NB4 (cell line): ENCODE measurements around the gene KRTAP17-1.

Source experiments
- MYC ChIP-seq: IDR thresholded peaks from 2 replicates; pipeline ENCODE4 v1.6.1; 2011; ENCODE audit warnings: low read depth, low read length
- POLR2A ChIP-seq: IDR thresholded peaks from 2 replicates; pipeline ENCODE4 v1.6.1; 2011; ENCODE audit warnings: mild to moderate bottlenecking; ENCODE audit not compliant: insufficient read length; ENCODE audit errors: extremely low read depth
- TF ChIP-seq, protein P1 (sequence below): IDR thresholded peaks from one replicate; pipeline ENCODE4 v1.5.1; 2012; ENCODE audit warnings: low read depth, low read length
- TF ChIP-seq, protein P2 (sequence below): IDR thresholded peaks from 2 replicates; pipeline ENCODE4 v1.6.1; 2011; ENCODE audit warnings: low read depth, low read length

DNA sequence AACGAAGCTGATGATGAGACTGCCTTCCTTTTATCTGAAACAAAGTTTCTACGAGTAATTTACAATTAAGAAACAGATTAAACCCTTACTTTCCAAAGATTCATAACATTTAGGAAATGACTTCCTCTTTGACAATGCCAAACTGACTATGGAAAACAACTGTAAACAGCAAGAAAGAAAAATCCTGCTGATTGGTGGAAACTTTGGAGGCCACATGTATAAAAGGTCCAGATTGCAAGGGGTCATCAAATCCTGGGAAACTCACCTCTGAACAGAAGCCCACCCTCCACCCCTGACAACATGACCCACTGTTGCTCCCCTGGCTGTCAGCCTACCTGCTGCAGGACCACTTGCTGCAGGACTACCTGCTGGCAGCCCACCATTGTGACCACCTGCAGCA, 50.4 kb downstream of the KRTAP17-1 start, which contains the start of gene KRTAP9-6:
- TF ChIP-seq, protein P1, sequence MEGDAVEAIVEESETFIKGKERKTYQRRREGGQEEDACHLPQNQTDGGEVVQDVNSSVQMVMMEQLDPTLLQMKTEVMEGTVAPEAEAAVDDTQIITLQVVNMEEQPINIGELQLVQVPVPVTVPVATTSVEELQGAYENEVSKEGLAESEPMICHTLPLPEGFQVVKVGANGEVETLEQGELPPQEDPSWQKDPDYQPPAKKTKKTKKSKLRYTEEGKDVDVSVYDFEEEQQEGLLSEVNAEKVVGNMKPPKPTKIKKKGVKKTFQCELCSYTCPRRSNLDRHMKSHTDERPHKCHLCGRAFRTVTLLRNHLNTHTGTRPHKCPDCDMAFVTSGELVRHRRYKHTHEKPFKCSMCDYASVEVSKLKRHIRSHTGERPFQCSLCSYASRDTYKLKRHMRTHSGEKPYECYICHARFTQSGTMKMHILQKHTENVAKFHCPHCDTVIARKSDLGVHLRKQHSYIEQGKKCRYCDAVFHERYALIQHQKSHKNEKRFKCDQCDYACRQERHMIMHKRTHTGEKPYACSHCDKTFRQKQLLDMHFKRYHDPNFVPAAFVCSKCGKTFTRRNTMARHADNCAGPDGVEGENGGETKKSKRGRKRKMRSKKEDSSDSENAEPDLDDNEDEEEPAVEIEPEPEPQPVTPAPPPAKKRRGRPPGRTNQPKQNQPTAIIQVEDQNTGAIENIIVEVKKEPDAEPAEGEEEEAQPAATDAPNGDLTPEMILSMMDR: no peak
- no peak for TF ChIP-seq POLR2A
- TF ChIP-seq, protein P2, sequence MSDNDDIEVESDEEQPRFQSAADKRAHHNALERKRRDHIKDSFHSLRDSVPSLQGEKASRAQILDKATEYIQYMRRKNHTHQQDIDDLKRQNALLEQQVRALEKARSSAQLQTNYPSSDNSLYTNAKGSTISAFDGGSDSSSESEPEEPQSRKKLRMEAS: no peak
- TF ChIP-seq MYC: no peak
